Stimulated activated CD8-positive, alpha-beta memory T cell treated with anti-CD3 and anti-CD28 coated beads, Interleukin-7, amount 100 ng/mL, for 48 hours (primary cell): ENCODE data around the gene PSORS1C1.

Experiments
- DNase-seq, 2 donors: peaks; one replicate each; pipeline ENCODE4 v3.0.0-alpha.2; 2020; ENCODE audit warnings: low read depth in 1 of 2; ENCODE audit errors: extremely low read depth in 1 of 2

The PSORS1C1 gene

GRCh38 chr6:31094389-31094881 lies 20.2 kb upstream of the PSORS1C1 start:
- DNase-seq = no peak

- DNase-seq = no peak
Measured at GRCh38 chr6:31096215-31096614, 18.4 kb upstream of the PSORS1C1 start.

GRCh38 chr6:31096656-31097055 lies 17.9 kb upstream of the PSORS1C1 start:
- no peak for DNase-seq

GRCh38 chr6:31098449-31098938 lies 16.1 kb upstream of the PSORS1C1 start:
- no peak for DNase-seq

- no peak for DNase-seq
Measured at GRCh38 chr6:31103136-31103535, 11.5 kb upstream of the PSORS1C1 start.

- no peak for DNase-seq
Measured at GRCh38 chr6:31107052-31107451, 7.5 kb upstream of the PSORS1C1 start.

- no peak for DNase-seq
Measured at GRCh38 chr6:31110825-31111582, 3.6 kb upstream of the PSORS1C1 start.

GRCh38 chr6:31111712-31112111 lies 2.9 kb upstream of the PSORS1C1 start:
- no peak for DNase-seq

- DNase-seq = no peak
Measured at GRCh38 chr6:31112478-31112877, 2.1 kb upstream of the PSORS1C1 start, which contains the start of gene C6orf15. Gene C6orf15, minus strand, starts transcription at chr6:31112575. Its CDS starts 20 bp downstream, at chr6:31112555.

- DNase-seq = no peak
Measured at GRCh38 chr6:31113861-31114540, 599 bp upstream of the PSORS1C1 start.

GRCh38 chr6:31114970-31115849 lies 610 bp downstream of the PSORS1C1 start:
- DNase-seq = no peak

- no peak for DNase-seq
Measured at GRCh38 chr6:31115941-31116560, 1.5 kb downstream of the PSORS1C1 start.

- DNase-seq = no peak
Measured at GRCh38 chr6:31116661-31117385, 2.2 kb downstream of the PSORS1C1 start.

- no peak for DNase-seq
Measured at GRCh38 chr6:31118178-31118577, 3.6 kb downstream of the PSORS1C1 start.

- DNase-seq = no peak
Measured at GRCh38 chr6:31120151-31120915, 5.7 kb downstream of the PSORS1C1 start, which contains the start of gene CDSN. Gene CDSN, minus strand, starts transcription at chr6:31120446. Its CDS starts 27 bp downstream, at chr6:31120419.

GRCh38 chr6:31121131-31121790 lies 6.7 kb downstream of the PSORS1C1 start:
- DNase-seq = no peak

- DNase-seq = no peak
Measured at GRCh38 chr6:31122791-31123706, 8.4 kb downstream of the PSORS1C1 start.
